ENCODE data around the gene NOX3.
A peak's percentile ranks its signal among the peaks of the same experiment; 100 is the strongest.
"Not testable (repeated sequence)": the region's sequence is repeated elsewhere in the genome, so short reads cannot be mapped to it uniquely, and the experiment has no call there.

NOX3 gene, protein sequence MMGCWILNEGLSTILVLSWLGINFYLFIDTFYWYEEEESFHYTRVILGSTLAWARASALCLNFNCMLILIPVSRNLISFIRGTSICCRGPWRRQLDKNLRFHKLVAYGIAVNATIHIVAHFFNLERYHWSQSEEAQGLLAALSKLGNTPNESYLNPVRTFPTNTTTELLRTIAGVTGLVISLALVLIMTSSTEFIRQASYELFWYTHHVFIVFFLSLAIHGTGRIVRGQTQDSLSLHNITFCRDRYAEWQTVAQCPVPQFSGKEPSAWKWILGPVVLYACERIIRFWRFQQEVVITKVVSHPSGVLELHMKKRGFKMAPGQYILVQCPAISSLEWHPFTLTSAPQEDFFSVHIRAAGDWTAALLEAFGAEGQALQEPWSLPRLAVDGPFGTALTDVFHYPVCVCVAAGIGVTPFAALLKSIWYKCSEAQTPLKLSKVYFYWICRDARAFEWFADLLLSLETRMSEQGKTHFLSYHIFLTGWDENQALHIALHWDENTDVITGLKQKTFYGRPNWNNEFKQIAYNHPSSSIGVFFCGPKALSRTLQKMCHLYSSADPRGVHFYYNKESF

DNA sequence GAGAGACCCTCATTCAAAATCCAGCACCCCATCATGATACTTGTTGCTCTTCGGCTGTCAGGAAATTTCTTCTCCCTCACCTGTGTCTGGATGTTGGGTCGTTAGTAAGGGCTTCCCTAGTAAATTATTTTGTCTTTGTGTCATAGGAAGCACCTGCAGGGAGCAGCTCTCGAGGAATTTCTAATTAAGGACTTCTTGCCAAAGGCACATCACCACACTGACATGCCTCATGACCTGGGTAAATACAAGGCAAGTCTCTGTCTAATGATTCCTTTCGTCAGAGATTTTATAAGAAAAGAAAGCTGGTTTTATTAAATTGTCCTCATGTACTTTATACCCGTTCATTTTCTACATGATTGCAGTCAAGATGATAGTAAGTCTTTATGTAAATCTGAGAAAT, at the start of gene NOX3:
TSS of gene NOX3 (minus strand) at position 74 of the 400 bp plus-strand sequence. CDS start at position 35, 39 bp downstream.
- DNase-seq: no peak

DNA sequence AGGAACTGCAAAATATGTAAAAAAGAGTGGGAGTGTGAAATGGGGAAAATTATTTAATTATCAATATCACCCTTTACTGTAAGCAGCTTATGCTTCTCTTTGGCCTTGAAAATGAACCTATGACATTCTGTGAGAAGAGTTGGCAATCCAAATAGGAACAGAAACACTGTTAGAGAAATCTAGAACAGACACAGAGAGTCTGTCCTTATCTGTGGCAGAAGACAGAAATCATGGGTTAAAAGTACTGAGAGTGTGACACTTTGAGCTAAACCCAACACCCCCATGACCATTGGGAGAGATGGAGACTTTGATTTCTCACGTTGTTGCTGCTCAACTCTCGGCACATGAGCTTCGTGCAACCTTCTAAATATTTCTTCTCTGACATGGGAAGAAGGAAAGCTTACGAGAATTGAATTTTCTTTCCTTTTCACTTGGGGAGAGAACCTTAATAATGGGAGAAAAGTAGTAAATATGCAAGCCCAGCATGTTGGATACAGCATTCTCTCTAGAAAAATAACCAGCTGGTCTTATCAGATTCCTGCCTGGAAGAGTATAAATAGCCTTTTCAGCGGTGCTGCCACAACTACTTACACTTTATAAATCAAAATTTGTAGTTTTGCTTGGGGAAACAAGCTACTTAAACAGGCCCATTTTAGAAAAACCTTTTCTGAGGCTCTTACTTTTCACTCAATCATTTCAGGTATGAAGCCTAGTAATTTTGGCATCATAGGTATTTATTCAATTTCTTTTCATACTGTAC, 49.4 kb upstream of the NOX3 start:
- DNase-seq: no peak

DNA sequence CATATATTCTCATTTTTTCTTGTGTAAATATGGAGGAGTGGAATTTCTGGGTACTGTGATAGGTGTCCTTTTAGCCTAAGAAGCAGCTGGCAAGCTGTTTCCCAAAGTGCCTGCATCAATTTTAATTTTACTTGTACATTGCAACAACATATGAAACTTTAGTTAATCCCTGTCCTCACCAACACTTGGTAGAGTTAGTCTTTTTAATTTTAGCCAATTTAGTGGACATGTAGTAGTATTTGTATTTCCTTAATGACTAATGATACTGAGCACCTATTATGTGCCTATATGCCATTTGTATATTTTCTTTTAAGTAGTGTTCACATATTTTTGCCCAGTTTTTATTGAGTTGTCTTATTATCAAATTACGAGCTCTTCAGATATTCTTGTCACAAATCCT, 46.8 kb upstream of the NOX3 start:
- no peak for DNase-seq

DNA sequence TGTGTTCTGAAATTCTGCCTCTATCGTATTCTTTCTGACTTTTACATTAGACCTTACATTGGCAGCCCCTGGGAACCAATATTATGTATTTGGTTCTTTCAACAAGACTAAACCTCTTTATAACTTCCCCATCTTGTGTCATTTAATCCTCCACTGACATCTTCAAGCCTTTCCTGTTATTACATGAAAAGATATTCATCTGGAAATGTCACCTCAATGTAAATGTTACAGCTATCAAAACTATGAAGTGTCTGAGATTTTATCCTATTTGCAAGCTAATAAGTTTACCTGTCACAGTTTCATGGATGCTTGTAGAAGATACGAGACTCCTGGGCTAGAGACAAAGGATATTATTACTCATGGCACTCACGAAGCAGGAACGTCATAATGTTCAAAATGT, 43.9 kb upstream of the NOX3 start:
- DNase-seq: no peak

DNA sequence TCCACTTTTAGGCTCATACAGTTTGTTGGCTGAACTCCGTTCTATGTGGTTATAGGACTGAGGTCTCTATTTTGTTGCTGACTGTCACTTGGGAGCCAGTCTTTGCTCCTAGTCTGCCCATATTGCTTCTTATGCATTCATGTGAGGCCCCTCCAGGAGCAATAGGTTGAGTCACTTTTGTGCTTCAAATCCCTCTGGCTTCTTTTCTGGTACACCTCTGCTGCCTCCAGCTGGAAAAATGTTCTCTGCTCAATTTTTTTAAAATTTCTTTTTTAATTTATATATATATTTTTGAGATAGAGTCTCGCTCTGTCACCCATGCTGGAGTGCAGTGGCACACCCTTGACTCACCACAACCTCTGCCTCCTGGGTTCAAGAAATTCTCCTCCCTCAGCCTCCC, 42.7 kb upstream of the NOX3 start:
- DNase-seq: no peak

DNA sequence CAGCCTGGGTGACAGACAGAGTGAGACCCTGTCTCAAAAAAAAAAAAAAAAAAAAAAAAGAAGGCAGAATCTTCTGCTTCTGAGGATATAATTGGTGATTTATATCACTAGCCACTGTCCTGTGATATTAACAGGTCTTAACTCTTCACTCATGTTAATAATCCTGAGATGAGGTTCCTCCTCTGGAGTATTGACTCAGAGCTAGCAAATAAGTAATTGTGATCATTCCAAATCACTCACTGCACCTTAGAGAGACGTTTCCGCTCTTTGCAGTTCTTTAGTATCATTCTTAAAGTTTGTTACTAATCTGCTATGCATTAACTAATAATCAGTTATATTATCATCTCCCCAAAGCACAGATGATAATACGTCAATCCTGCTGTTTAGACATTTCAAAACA, 41.6 kb upstream of the NOX3 start:
- DNase-seq: no peak

DNA sequence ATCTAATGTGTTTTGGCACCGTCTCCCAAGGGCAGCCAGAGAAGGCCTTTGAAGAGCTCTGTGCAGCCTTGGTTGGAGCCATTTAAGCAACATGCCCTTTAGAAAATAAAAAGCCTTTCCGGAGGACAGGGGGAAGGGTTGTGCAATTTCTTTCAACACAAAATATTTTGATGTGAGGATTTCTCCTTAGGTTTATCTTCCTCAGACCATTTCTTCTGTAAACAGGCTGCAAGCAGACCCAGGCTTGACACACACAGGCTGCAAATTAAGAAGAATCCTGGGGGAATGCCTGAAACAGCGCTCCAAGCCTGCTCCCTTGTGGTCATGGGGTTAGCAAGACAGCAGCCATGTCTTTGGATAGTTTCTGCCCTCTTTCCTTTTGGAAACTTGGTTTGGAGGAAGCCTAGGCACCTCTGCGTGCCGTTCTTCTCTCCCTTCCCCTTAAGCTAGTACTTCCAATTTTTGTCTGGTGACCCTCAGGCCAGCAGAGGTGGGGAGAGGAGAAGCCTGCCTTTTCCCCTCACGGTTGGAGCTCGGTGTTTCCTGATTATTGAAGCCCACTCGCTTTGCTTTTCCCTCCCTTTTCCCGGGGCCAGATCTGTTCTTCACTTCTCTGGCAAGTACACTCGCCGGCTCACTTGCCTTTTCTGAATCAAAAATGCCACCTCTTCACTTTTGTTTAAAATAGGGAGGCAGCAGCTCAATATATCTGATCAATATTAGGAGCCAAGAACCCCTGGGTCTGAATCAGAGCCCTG, 39.6 kb upstream of the NOX3 start:
- DNase-seq: peak; percentile 51

DNA sequence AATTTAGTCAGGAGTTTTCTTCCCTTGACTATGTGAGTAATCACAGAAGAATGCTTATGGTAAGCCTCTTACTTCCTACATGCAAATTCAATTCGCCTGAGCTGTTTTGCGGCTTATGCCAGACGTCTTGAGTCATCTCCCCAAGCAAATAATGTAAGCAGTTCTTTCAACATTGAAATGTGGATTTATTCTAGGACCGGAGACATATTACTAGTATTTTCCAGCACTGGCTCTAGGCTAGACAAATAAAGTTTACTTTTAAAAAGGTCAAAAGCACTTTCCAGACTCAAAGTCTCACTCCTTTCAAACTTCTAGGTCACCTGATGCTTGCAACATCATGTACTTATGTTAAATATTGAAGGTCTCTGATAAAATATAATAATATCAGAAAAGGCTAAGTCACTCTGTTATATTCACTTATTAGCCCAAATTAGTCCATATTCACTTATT, 38.1 kb upstream of the NOX3 start:
- no peak for DNase-seq

DNA sequence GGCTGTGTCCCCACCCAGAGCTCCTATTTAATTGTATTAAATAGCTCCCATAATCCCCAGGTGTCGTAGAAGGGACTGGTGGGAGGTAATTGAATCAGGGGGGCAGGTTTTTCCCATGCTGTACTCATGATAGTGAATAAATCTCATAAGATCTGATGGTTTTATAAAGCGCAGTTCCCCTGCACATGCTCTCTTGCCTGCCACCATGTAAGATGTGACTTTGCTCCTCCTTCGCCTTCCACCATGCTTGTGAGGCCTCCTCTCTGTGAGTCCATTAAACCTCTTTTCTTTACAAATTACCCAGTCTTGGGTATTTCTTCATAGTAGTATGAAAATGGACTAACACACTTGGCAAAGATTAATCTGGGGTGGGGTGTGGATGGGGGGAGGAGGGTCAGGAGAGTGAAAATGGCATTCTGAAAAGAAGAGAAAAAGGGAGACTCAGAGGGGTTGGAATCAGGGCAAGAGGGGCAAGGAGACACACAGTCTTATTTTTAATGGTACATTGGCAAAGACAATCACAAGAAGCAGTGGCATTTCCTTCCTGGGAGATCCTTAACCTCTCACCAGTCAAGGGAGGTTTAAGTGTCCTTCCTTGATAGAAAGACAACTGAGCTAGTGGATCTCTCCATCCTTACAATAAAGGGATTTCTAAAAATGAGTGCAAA, 37.5 kb upstream of the NOX3 start:
- DNase-seq: no peak

DNA sequence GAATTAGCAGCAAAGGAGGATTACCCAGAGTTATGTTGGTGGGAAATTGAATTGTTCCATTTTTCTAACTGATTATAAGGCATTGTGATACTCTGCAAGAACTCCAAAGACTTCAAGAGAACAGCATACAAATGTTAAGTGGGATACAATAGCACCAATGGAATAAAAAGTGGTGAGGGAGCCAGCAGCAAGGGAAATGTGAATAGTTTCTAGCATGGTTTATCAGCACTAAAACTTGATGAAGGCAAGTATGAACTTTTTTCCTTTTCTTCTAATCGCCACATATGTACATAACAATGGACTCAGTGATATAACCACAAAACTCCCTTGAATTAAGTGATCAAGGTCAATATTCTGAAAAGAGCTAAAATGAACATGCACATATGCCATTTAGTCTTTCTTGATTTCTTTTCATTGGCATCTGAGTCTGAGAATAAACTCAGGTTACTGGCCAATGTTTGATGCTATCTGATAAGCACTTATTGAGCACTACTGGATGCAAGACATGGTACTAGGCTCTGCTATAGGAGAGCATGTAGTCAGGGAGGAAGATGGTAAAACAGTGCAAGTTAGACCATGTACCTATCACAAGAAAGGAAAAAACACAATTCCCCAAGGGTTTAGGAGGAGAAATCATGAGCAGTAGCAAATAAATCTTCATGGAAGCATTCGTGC, 36.6 kb upstream of the NOX3 start:
- no peak for DNase-seq

DNA sequence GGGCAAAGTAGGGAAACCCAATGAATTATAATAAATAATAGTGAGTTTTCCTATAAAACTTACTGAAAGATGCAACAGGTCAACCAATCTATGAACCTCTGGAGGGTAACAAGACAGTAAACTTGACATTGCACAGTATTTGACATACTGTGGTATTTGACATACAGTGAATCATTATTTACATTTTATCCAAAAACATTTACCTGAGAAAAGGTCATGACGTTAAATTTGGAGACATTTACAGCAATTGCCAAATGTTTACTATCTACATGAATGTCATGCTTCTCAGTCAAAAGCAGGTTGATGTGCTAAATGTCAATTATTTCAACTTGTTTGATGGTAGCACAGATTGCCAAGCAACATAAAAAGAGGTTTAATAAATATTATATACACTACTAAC, 35.8 kb upstream of the NOX3 start:
- DNase-seq: no peak

DNA sequence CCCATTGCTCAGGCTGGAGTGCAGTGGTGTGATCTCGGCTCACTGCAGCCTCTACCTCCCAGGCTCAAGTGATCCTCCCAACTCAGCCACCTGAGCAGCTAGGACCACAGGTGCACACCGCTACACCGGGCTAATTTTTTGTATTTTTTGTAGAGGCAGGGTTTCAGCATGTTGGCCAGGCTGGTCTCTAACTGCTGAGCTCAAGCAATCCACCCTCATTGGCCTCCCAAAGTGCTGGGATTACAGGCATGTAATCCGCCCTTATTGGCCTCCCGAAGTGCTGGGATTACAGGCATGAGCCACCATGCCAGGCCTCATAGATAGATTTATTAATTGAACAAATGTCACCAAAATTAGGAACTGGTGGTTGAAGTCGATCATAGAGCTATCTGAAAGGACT, 32.6 kb upstream of the NOX3 start:
- not testable (repeated sequence) for DNase-seq

DNA sequence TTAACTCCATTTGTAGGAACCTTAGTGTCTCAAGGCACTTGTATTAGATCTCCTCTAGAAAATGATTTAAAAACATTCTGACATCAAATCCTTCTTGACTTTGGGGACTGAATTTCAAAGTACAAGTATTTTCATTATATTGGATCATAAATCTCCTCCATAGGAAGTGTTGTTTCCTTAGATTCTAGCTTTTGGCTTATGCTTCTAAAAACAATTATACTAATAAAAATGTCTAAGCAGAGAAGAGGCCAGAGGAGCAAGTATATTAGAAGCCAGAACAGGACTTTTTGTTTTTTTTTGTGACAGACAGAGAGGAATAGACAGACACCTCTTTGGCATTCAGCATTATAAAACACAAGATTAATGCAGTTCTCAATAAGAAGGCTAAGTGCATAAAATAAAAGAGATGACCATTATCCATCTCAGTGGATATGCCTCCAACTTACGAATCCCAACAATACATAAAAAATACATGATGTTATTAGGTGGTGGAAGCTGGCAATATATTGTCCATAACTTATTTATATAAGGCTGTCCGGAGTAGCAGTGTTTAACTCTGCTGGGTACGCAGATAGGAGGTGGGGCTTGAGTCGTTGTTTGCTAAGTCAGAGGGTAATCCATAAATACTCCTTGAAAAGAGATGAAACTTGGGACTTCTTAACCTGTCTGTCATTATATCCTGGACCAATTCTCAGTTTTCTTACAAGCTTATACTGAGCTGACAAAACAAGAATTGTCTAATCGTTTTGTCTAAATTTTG, 31.9 kb upstream of the NOX3 start:
- DNase-seq: no peak

DNA sequence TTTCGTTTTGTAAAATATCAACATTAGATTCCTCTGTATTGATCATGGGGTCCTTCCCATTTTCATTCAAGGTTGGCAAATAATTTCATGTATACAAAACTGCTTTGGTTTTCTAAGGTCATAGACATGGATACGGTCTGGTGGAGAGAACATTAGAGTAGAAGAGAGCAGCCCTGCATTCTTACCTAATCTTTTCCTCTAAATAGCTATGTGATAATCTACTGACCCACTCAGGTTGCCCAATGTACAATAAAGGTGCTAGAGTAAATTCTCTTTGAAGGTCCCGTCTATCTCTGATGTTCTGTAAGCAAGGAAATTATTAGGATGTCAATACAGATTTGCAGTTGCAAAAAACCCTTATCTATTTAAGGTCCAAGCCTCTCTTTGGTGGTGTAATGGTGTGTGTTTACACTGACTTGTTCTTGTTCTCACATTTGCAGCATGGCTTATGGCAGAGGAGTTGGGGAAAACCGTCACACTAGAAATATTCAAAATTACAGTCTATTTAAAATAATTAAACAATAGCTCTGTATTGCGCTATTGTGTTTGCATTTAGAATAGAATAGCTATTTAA, 31.2 kb upstream of the NOX3 start:
- DNase-seq: no peak

DNA sequence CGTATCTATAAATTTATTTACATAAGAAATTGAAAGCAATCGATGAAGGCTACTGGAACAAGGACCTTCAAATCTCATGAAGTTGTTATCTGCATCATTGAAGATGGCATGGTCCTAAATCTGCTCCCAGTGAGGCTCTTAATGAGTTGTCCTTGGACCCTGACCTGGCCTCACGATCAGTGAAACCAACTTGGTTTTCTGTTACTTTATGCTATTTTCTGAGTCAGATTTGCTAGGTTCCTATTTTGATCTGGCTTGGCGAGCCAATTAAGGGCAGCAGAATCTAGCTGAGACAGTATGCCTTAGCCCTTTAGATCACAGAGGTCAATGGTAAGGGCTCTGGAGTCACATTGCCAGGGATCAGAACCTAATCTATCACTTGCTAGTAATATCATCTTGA, 30.1 kb upstream of the NOX3 start:
- DNase-seq: no peak

DNA sequence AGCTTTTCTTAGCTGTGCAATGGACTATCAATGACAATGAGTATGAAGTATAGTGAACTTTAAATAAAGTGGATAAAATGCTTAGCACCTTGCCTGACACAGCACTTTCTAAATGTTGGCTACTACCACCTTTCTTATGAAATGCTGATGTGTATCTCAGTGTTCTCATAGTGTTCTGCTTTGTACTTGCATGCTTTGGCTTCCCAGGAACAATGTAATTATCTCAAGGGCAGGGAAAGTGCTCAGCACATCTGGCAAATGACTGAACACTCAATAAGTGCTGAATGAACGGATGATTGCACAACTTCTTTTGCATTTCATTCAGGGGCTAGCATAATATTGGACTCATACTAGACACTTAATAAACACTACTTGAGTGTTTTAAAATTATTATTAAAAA, 28.2 kb upstream of the NOX3 start:
- no peak for DNase-seq

DNA sequence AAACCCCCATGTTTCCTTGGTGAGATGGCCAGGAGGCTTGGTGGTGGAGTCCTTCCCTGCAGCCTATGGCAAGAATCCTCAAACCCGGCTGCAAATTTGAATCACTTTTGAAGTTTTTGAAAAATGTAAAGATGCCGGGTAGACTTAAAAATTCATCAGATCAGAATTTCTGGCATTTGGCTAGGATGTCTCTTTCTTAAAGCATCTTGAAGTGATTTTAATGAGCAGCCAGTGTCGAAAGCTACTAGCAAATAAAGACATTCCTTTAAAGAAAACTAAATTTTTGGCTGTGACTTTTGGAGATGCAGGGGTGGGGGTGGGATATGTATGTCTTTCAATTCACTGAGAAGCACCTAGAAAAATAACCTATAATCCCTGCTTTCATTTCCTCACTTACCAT, 25.6 kb upstream of the NOX3 start:
- no peak for DNase-seq

DNA sequence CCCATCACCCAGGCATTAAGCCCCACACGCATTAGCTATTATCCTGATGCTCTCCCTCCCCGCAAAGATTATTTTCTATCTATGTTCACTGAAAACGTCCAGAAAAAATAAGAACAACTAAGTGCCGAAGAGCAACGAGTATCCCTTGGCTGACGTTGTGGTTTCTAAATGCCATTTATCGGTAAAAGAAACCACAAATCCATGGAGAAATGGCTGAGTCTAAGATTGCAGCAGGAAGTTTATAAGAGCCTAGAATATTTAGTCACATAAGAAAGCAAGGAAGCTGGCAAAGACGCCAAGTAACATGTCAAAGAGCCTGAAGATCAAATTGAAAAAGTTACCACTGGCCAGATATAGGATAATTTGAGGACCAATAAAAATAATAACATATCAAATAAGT, 18.1 kb upstream of the NOX3 start:
- DNase-seq: no peak

DNA sequence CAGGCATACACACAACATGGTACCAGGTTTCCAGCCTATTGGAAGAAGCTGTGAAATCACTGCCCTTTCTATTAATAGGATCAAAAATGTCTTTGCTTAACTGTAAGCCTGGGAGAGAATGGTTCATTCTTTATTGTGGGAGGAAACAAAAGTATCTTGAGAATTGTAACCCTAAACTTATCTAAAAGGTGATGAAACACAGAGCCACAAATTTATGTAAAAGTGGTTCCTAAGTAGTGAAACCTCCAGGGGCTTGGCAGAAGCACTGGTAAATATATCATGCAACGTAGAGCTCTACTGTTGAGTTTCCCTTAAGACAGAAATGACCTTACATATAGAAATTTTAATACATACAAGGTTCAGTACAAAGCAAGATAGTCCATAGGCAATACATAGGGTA, 17.2 kb upstream of the NOX3 start:
- no peak for DNase-seq

DNA sequence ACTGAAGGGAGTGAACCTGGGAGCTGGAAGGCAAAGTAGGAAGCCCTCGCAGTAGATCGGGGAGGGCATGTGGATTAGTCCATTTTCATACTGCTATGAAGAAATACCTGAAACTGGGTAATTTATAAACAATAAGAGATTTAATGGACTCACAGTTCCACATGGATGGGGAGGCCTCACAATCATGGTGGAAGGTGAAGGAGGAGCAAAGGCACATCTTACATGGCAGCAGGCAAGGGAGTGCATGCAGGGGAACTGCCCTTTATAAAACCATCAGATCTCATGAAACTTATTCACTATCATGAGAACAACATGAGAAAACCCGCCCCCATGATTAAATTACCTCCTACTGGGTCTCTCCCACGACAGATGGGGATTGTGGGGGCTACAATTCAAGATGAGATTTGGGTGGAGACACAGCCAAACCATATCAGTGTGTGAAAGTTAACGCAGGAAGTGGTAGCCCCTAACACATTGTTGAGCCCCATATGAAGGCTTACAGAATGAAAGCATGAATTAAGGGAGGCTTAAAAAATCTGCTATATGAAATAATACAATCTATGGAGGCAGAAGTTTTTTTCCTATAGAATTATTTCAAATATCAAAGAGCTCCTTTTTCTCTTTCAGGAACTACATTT, 15.5 kb upstream of the NOX3 start:
- DNase-seq: not testable (repeated sequence)
